NCI-H69 (cell line): ENCODE results near the gene HOXA2.
A peak's percentile ranks its signal among the peaks of the same experiment; 100 is the strongest.

ENCODE experiments used
- DNase-seq: peaks from one replicate; lab custom pipeline; 2025; lab: John Stamatoyannopoulos, UW

HOXA2 gene

DNA sequence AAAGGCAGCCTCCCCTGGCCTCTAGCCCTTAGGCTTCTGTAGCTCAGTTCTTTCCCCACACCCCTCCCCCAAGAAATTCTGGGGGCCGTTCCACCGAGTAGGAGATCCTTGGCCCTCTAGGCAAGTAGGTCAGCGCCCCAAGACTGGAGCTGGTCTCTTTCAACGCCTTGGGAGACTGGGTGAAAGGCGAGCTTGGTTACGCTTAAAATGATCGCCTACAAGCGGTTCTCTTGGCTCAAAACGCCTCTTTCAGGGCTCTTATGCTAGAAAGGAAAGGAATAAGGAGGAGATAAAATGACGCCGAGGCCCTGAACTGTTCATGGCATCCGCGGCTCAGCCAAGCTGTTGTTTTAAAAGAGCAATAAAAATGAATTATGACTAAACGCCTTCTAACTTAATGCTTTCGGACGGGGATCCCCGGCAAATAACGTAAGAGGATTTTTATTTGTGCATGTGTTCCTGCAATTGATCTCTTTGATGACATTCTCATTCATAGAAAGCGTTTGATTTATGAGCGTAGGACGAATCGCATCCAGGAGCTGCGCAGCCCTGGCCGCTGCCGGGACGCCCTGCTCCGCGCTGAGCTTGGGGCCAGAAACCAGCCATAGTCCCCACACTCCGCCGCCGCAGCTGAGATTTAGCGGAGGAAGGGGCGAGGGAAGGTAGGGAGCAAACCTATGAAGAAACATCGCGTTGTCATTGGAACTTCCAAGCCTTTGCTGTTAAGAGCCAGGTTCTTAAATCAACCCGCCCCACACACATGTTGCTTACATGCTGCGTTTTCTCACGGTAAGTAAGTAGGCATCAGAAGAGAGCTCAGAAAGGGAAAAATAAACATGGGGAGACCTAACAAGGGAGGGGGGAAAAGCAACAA is 3.7 kb downstream of the HOXA2 start:
- no peak for DNase-seq

- DNase-seq = no peak
These were observed 4.6 kb downstream of the HOXA2 start for GRCh38 chr7:27097686-27098577.

DNA sequence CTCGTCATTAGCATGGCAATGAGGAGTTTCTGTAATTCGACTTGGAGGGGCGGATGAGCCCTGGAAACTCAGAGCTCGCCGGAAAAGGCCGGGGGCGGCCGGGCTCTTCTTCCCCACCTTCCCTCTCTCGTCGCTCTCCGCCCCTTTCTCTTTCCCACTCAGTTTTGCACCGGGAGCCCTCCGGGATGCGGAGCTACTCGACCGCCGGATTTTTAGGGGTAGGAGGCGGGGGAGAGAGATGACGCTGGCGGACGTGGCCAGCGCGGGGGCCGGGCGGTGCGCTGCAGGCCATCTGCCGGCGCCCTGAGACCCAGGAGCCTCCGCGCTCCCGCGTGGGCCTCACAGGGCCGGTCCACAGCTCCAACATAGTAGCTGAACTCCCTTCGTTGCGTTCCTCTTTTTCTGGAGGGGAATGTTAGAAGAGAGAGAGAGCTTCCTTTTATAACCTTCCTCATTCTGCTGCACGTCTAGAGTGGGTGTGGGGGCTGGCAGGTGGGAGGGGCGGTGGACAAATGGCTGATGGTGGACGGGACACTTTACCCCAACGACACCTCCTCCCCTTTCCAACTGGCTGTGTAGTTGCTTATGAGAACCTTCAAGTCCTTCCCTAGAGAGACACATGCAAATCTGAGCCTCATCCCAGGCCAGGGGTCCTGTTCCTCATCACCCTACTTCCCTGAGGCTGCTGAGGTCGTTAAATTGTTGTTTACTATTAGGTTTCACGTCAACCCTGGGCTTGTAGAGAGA is 5.5 kb downstream of the HOXA2 start:
- DNase-seq = peak; percentile 51

DNA sequence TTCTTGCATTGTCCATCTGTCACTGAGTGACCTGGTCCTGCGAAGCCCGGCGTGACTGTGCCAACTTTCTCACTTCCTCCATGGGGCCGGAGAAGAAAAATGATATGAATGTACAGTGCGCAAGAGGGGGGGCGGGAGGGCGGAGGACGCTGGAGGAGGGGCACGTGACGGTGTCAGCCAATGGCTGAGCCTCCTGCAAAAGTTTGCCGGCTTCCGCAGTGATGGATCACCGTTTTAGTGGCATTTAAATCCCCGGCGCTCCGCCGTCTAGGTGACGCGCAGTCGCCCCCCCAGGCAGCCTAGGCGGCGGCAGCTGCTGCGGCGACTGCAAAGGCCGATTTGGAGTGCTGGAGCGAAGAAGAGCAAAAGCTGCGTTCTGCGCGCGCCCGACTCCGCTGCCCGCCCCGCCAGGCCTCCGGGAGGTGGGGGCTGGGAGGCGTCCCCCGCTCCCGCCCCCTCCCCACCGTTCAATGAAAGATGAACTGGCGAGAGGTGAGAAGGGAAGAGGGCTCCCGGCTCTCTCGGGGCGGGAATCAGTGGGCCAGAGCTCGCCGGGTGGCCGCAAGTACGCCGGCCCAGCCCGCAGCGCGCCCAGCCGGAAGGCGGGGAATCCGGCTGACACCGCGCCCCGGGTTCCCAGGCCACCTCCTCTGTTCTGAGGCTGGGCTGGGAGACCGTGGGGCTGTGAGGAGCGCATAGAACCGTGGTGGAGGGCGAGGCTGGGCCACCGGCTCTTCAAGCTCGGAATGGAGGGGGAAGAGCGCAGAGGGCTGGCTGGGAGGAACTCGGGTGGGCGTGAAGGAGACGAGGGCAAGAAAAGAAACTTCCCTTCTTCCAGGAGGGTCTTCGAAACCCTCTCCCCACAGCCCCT is 6.4 kb downstream of the HOXA2 start, which contains the start of gene HOXA1:
Gene HOXA1 (minus strand): TSS at position 104 of the 871 bp plus-strand sequence. CDS start 88 bp downstream, at position 16.
- DNase-seq = peak; percentile 96

DNA sequence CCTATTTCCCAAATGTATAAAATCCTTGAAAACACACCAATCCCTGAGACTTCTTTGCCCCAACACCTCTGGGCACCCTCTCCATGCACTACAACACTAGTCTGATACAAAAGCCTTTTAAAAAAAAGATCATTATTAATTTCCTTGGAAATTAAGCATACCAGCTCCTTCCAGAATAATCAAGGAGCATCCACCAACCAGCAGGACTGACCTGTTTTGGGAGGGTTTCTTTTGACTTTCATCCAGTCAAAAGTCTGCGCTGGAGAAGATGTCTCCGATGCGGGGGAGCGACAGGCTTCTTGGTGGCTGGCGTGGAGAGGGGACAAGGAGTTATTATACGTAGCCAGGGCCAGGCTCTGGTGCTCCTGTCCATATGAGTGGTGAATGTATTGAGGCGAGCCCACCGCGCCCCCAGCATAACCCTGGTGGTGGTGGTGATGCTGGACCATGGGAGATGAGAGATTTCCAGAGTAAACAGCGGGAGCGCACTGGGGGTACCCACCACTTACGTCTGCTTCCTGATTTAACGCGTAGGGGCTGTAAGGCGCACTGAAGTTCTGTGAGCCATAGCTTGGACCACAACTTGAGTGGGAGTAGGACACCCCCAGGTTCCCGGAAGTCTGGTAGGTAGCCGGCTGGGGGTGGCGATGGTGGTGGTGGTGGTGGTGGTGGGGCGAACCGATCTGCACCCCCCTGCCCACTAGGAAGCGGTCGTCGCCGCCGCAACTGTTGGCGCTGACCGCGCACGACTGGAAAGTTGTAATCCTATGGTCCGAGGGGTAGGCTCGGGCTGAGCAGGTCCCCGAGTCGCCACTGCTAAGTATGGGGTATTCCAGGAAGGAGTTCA is 7.2 kb downstream of the HOXA2 start:
- DNase-seq = peak; percentile 70

GRCh38 chr7:27094304-27095049 is 8.0 kb downstream of the HOXA2 start:
- DNase-seq = no peak

- no peak for DNase-seq
These were observed 9.1 kb downstream of the HOXA2 start for GRCh38 chr7:27093184-27093895.

DNA sequence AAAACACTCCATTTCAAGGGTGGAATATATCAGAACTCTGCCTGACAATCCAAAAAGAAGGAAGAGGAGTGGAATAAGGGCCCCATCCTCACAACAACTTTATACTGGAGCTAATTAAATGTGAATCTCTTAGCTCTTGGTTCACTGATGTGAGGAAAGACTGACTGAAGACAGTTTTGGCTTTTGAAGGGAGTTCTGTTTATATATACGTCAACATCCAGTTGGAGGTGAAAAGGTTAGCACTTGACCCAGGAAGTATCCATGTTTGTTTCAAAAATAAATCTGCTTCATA is 9.7 kb downstream of the HOXA2 start:
- no peak for DNase-seq

DNA sequence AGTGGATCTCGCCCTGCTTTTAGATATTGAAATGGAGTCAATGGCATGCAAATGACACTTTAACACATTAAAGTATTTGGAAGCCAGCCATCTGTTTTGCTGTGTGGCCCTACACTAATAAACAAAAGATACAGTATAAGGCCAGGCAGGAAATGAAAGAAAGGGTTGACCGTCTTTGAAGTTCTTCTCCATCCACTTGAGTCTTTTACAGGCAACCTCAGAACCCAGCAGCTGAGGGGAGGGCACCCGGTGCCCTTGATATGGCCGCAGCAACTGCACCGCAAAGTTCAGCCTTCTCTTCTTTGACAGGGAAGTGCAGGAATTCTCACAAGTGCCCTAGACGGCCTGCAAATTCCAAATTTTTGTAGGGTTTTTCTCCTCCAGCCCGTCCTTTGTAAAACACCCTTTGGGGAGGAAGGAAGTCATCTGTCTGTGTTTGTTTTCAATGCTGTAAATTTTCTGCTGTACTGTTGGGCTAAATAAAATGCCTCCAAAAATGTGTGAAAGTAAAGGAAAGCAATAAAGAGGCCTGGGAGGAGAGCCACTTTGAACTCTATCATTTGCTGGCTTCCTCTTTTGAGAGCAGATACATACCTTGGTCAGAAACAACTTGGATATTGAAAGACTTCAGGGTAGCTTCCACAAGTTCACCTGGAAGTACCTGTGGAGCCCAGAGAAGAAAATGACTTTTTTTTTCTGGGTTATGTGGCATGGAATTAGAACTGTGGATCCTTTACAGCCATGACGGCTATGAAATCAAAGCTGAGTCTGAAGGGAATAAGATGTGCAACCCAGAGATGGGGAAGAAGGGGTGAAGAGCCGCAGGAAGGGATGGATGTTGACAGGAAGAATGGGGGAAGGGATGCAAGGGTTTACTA is 10.3 kb downstream of the HOXA2 start:
- DNase-seq = peak; percentile 34

GRCh38 chr7:27091105-27091504 is 11.4 kb downstream of the HOXA2 start:
- DNase-seq = peak; percentile 96

DNA sequence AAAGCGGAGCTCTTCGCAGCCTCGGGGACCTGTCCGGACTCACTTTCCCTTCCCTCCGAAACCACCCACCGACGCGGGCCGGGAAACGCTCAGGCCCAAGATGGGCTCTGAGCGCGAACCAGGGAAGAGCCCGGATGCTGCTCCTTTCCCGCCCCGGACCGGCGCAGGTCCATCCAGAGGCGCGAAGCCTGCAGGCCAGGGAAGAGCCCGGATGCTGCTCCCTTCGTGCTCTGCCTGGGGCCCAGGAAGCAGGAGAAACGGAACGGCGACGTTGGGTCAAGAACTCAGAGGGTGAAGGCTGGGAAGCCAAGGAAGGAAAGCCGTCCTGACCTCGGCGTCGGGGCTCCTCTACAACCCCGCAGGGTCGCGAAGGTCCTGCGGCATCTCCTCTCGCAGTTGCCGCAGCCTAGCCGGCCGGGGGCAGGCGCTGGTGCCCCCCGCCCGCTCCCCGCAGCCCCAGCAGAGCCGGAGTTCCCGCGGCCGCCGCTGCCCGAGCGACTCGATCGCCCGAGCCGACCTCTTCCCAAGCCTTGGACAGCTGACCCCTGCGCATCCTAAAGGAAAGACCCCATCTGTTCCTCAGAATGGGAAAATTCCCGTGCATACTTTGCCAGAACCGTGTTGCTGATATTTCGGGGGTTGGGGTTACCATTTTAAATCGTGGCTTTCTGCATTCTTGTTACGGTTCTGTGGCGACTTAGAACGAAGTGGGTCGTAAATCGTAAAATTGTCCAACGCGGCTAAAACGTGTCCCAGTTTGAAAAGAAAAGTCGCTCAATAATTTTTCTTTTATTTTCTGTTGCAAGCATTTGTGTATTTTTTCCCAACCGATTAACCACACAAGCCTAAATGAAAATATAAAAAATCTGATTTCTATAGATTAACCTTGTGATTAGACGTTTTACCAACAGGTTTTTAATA is 14.2 kb downstream of the HOXA2 start:
- DNase-seq = no peak

DNA sequence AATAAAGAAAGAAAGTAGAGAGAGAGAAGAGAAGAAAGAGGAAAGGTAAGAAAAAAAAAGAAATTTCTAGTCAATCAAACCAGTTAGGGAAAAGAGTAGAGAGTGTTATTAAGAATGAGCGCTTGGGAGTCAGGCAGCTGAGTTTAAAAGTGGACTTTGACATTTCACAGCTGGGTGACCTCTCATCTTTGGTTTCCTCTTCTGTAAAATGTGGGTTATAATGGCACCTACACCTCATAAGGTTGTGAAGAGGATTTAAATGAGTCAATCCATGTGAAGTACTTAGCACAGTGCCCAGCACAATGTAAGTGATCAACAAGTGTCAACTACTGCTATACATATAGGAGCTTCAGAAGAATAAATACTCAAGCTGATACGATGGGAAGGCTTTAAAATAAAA is 18.8 kb downstream of the HOXA2 start:
- no peak for DNase-seq

DNA sequence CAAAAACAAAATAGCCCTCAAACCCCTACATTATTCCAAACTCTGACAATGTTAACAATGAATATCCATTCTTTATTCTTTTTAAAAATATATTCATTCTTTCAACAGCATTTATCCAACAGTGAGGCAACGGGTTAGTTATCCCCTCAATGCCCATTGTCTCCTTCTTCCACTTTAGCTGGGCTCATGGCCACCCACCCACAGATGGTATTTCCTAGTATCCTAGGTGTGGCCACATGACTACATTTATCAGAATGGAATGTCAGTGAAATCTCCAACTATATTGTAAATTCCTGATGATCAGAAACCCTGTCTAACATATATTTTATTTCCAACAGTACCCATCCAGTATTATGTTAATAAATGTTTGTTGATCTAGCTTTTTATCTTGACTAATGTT is 20.3 kb downstream of the HOXA2 start:
- no peak for DNase-seq

DNA sequence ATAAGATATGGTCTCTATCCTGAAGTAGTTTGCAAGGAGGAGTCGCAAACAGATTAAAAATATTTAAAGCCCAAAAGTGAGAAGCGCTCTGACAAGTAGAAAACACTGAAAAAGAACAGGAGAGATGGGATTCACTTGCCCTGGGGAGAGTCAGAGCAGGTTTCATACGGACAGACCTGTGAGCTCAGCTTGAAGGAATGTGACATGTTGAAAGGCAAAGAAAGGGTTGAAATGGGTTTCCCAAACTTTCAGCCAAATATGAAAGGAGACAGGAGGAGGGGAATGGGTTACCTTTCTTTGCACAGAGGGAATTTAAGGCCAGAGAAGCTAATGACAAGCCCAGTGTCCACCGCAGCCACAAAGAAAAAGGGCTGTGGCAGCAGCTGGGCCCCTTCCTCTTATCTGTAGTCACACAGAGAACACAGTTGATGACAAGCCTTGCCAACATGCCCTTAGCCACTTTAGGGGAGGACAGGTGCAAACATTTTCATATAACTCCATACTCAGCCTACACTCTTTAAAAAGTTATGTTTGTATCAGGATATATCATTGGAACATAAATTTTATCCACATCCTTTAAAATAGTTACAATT is 21.5 kb downstream of the HOXA2 start:
- DNase-seq = no peak

DNA sequence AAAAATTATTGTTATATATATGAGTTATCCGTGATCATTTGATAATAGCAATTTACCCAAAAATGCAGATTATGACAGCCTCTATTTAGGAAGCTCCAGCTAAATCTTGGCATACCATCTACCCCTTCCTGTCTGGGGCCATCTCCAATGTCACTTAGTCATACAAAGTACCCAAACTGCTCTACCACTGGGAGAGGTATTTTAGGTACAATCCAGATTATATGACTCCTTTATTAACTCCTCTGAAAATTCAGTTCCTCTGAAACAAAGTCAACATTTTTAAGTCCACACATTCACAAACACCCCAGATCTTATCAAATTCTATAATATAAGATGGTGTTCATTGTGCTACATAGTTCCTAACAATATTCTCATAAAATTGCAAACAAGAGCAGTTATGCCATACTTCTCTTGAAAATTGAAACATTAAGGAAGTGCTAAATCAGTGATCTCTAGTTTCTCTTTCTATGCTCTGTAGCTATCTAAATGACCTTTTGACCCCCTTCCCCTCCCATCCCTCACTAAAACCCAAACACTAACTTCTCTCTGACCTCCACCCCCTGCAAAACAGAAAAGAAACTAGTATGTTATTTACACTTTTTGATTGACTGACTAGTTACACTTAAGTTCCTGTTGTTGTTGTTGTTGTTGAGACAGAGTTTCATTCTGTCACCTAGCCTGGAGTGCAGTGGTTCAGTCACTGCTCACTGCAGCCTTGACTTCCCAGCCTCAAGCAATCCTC is 23.1 kb downstream of the HOXA2 start:
- DNase-seq = no peak
